Measurements from ENCODE around the gene MAD1L1. TPM values are rescaled to one million over a fixed set of nuclear protein-coding genes. Genes with fewer than 3 reads are reported as not detected.

Gene MAD1L1
- total and polyA plus RNA-seq, 2 of the 8 experiments (the other 6 are each of a cell fraction or from before 2014, with no cell fraction given), result 40.4 to 44.6 TPM

DNA sequence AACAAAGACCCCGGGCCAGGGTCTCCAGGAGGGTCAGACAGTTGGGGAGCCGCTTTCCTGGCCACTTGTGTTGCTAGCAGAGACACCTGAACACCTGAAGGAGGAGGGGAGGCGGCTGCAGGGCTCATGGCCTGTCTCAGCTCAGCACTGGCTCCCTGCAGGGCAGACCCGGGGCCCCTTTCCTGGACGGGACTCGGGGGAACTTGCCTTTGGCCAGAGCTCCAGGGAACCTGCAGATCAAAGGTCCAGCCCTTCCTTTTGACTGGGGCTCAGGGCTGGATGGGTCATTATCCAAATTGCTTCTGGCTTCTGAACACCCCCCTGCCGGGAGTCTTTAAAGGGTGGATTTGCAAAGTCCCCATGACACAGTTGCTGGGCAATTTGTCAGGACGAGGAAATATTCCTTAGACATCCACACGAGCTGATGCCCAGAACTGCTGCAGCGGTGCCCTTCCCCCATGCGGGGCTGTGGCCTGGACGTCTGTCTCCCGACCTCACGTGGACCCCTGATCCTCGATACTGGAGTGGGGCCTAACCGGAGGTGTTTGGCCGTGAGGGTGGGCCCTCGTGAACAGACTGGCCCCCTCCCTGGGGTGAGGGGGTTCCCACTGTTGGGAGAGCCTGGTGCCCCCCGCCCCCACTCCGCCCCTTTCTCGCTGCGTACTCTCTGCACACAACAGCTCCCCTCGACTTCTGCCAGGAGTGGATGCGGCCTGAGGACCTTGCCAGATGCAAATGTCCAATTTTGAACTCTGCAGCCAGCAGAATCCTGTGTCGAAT is 368.4 kb downstream of the MAD1L1 start:
- no peak for TF ChIP-seq POLR2A (IDR thresholded peaks at IDR 0.05; ENCODE audit: control extremely low read depth in 1 of 2, low read depth in 2 of 2, low read length in 2 of 2)
- peak; percentile 58; the same call in 1 of the 2 replicates for TF ChIP-seq GABPA (IDR thresholded peaks at IDR 0.05; ENCODE audit: borderline replicate concordance, insufficient read depth, low read length)
- H3K4me2 ChIP-seq (ENCODE audit: insufficient read depth in 1 of 2, low read depth in 2 of 2, low read length in 2 of 2), result no peak overlapping the region
- H2BK5ac ChIP-seq (ENCODE audit: low read depth, low read length), result no peak overlapping the region
- H4K5ac ChIP-seq (ENCODE audit: insufficient read length, low read depth, low read length), result no peak overlapping the region
- H2BK20ac ChIP-seq (ENCODE audit: low read length), result no peak overlapping the region
- no peak overlapping the region; the same call in 1 of the 2 replicates for H3K18ac ChIP-seq (ENCODE audit: extremely low read depth, low read length)
- H3K23ac ChIP-seq (ENCODE audit: insufficient read length), result no peak overlapping the region
- no peaks in the 10 kb centered on the region for H3K79me2 ChIP-seq (ENCODE audit: control insufficient read depth in 1 of 2, insufficient read depth in 2 of 2, low read length in 2 of 2)
- no peak overlapping the region for H3K9ac ChIP-seq (replicated peaks in 1 of 4; ENCODE audit: extremely low read depth in 1 of 4, low read depth in 3 of 4, low read length in 3 of 4)
- no peak overlapping the region for H3K4ac ChIP-seq (replicated peaks; ENCODE audit: insufficient read length, low read depth, low read length)
- H3K27ac ChIP-seq (ENCODE audit: low read depth, low read length), result no peak overlapping the region
- ChIA-PET CTCF (ENCODE audit: partially characterized antibody) (interaction anchor here (0.9 to 2.4 kb wide), 3 partner anchors 10 to 21 kb away, joined by 3 to 8 read pairs (median 6); no protein-coding TSS in a partner anchor), POLR2A (ENCODE audit: partially characterized antibody) (interaction anchor here (0.6 to 1.5 kb wide), 2 partner anchors 10 to 22 kb away, joined by 3 to 4 read pairs; no protein-coding TSS in a partner anchor)
- no peak overlapping the region for H3K4me3 ChIP-seq (ENCODE audit: extremely low read depth in 1 of 4, insufficient read depth in 2 of 4, low read depth in 3 of 4, low read length in 4 of 4)
- peaks cover 0 to 7% (median 4%) of the 10 kb centered on the region in 4 experiments; a peak in 4 of 7 replicates for H3K4me1 ChIP-seq (replicated peaks in 1 of 4; ENCODE audit: control insufficient read depth in 3 of 4, insufficient read depth in 4 of 4, low read length in 3 of 4)
- no peak overlapping the region for H3K56ac ChIP-seq (replicated peaks; ENCODE audit: insufficient read length, low read depth, low read length)
- H3K36me3 ChIP-seq (ENCODE audit: control insufficient read depth in 2 of 4, insufficient read depth in 4 of 4, low read length in 3 of 4), result no peaks in the 10 kb centered on the region
- no peaks in the 10 kb centered on the region for H3K23me2 ChIP-seq (ENCODE audit: low read depth, low read length)
- no peak for FAIRE-seq
- no peak overlapping the region for H2BK12ac ChIP-seq (ENCODE audit: low read depth, low read length)
- H2AK5ac ChIP-seq (ENCODE audit: low read depth, low read length), result no peak overlapping the region
- no peak overlapping the region for H2AFZ ChIP-seq (ENCODE audit: low read length)
- H4K8ac ChIP-seq (ENCODE audit: extremely low read depth, insufficient read depth, low read length), result no peak overlapping the region
- no peak for DNase-seq (ENCODE audit: low read depth in 1 of 2, low spot score in 2 of 2)
- no peak overlapping the region for H2BK15ac ChIP-seq (ENCODE audit: low read length)
- H4K91ac ChIP-seq (replicated peaks; ENCODE audit: insufficient read length, low read length), result no peak overlapping the region
- no peaks in the 10 kb centered on the region for H3K27me3 ChIP-seq (replicated peaks in 1 of 4; ENCODE audit: control insufficient read depth in 3 of 4, extremely low read depth in 1 of 4, insufficient read depth in 3 of 4, low read length in 3 of 4)
- H3K9me3 ChIP-seq (ENCODE audit: insufficient read depth in 2 of 2, low read depth in 1 of 2, low read length in 1 of 2), result no peaks in the 10 kb centered on the region
- H3K79me1 ChIP-seq (ENCODE audit: low read depth, low read length), result no peaks in the 10 kb centered on the region
- H3K14ac ChIP-seq (ENCODE audit: insufficient read length), result no peak overlapping the region
- no peak overlapping the region for H2BK120ac ChIP-seq (replicated peaks; ENCODE audit: low read depth, low read length)
- WGBS, 2 experiments (ENCODE audit: extremely low coverage in 1 of 2, insufficient coverage in 1 of 2, insufficient read length in 1 of 2, insufficient replicate concordance in 2 of 2, low coverage in 1 of 2, low lambda C conversion rate in 2 of 2, missing lambda C conversion rate in 1 of 2), result 69% methylated on average over 22 of the region's 25 CpGs; no CpG with 5 or more reads in 1 of the 2 experiments
- H4K20me1 ChIP-seq (replicated peaks in 1 of 2; ENCODE audit: control insufficient read depth in 1 of 2, insufficient read depth in 2 of 2, low read length in 2 of 2), result peaks cover 4 to 7% of the 10 kb centered on the region in 2 experiments
